Measurements from ENCODE around the gene ISY1. TPM values are rescaled to one million over a fixed set of nuclear protein-coding genes. Genes with fewer than 3 reads are reported as not detected.
"Not testable (repeated sequence)": the region's sequence is repeated elsewhere in the genome, so short reads cannot be mapped to it uniquely, and the experiment has no call there.

The ISY1 gene
- polyA plus RNA-seq, 4 donors, result 11.2 to 27.7 (median 23.8) TPM

GRCh38 chr3:129112308-129113052 lies 48.4 kb downstream of the ISY1 start:
- peaks cover 5 to 14% (median 12%) of the 10 kb centered on the region in 3 donors for H3K4me1 ChIP-seq (ENCODE audit: control insufficient read depth in 3 of 3, insufficient read depth in 2 of 3, low read depth in 1 of 3, low read length in 2 of 3)
- no peak for FAIRE-seq
- no peaks in the 10 kb centered on the region for H3K9me3 ChIP-seq (ENCODE audit: control insufficient read depth in 2 of 2, insufficient read depth in 1 of 2, low read depth in 1 of 2, low read length in 1 of 2)
- DNase-seq, result no peak
- no peak overlapping the region for H3K27ac ChIP-seq (ENCODE audit: low read depth in 1 of 3, low read length in 2 of 3)
- H3K36me3 ChIP-seq (ENCODE audit: control insufficient read depth in 3 of 3, insufficient read depth in 2 of 3, low read depth in 1 of 3, low read length in 3 of 3), result peaks cover 0 to 29% (median 3%) of the 10 kb centered on the region in 3 donors
- no peak overlapping the region for H3K4me3 ChIP-seq (ENCODE audit: low read depth in 1 of 3, low read length in 3 of 3)
- H3K27me3 ChIP-seq (ENCODE audit: control insufficient read depth in 3 of 3, insufficient read depth in 3 of 3, low read length in 3 of 3), result no peaks in the 10 kb centered on the region
- 51 to 75% (median 69%) methylated on average over 3 of the region's 3 CpGs for WGBS, 3 donors

- not testable (repeated sequence) for H3K4me3 ChIP-seq (ENCODE audit: low read depth in 1 of 3, low read length in 3 of 3); FAIRE-seq; H3K27me3 ChIP-seq (ENCODE audit: control insufficient read depth in 3 of 3, insufficient read depth in 3 of 3, low read length in 3 of 3); H3K9me3 ChIP-seq (ENCODE audit: control insufficient read depth in 2 of 2, insufficient read depth in 1 of 2, low read depth in 1 of 2, low read length in 1 of 2); H3K27ac ChIP-seq (ENCODE audit: low read depth in 1 of 3, low read length in 2 of 3); H3K4me1 ChIP-seq (ENCODE audit: control insufficient read depth in 3 of 3, insufficient read depth in 2 of 3, low read depth in 1 of 3, low read length in 2 of 3); DNase-seq
- WGBS, 3 donors, result 92 to 96% (median 96%) methylated on average over 10 of the region's 10 CpGs
- peaks cover 0 to 38% (median 3%) of the 10 kb centered on the region in 3 donors for H3K36me3 ChIP-seq (ENCODE audit: control insufficient read depth in 3 of 3, insufficient read depth in 2 of 3, low read depth in 1 of 3, low read length in 3 of 3)
Measured at GRCh38 chr3:129111076-129111780, 49.6 kb downstream of the ISY1 start.

GRCh38 chr3:129107793-129108192 lies 53.1 kb downstream of the ISY1 start:
- FAIRE-seq (no peak), DNase-seq (no peak)
- H3K9me3 ChIP-seq (ENCODE audit: control insufficient read depth in 2 of 2, insufficient read depth in 1 of 2, low read depth in 1 of 2, low read length in 1 of 2), result no peaks in the 10 kb centered on the region
- peaks cover 0 to 45% (median 2%) of the 10 kb centered on the region in 3 donors for H3K36me3 ChIP-seq (ENCODE audit: control insufficient read depth in 3 of 3, insufficient read depth in 2 of 3, low read depth in 1 of 3, low read length in 3 of 3)
- WGBS, 3 donors, result 90 to 91% (median 90%) methylated on average over 8 of the region's 8 CpGs
- no peak overlapping the region for H3K4me3 ChIP-seq (ENCODE audit: low read depth in 1 of 3, low read length in 3 of 3)
- peaks cover 0 to 3% (median 0%) of the 10 kb centered on the region in 3 donors for H3K4me1 ChIP-seq (ENCODE audit: control insufficient read depth in 3 of 3, insufficient read depth in 2 of 3, low read depth in 1 of 3, low read length in 2 of 3)
- H3K27me3 ChIP-seq (ENCODE audit: control insufficient read depth in 3 of 3, insufficient read depth in 3 of 3, low read length in 3 of 3), result no peaks in the 10 kb centered on the region
- no peak overlapping the region for H3K27ac ChIP-seq (ENCODE audit: low read depth in 1 of 3, low read length in 2 of 3)

GRCh38 chr3:129106866-129107565 lies 53.8 kb downstream of the ISY1 start:
- Histone ChIP-seq H3K27me3 (ENCODE audit: control insufficient read depth in 3 of 3, insufficient read depth in 3 of 3, low read length in 3 of 3) (no peaks in the 10 kb centered on the region), H3K36me3 (ENCODE audit: control insufficient read depth in 3 of 3, insufficient read depth in 2 of 3, low read depth in 1 of 3, low read length in 3 of 3) (peaks cover 0 to 46% (median 0%) of the 10 kb centered on the region in 3 donors), H3K27ac (ENCODE audit: low read depth in 1 of 3, low read length in 2 of 3) (no peak overlapping the region), H3K4me1 (ENCODE audit: control insufficient read depth in 3 of 3, insufficient read depth in 2 of 3, low read depth in 1 of 3, low read length in 2 of 3) (peaks cover 0 to 3% (median 0%) of the 10 kb centered on the region in 3 donors), H3K4me3 (ENCODE audit: low read depth in 1 of 3, low read length in 3 of 3) (no peak overlapping the region), H3K9me3 (ENCODE audit: control insufficient read depth in 2 of 2, insufficient read depth in 1 of 2, low read depth in 1 of 2, low read length in 1 of 2) (no peaks in the 10 kb centered on the region)
- DNase-seq (peak in 1 of 2 donors; percentile 20), FAIRE-seq (no peak)
- WGBS, 3 donors, result 66 to 72% (median 66%) methylated on average over 19 of the region's 19 CpGs

- H3K27ac ChIP-seq (ENCODE audit: low read depth in 1 of 3, low read length in 2 of 3), result no peak overlapping the region
- H3K4me1 ChIP-seq (ENCODE audit: control insufficient read depth in 3 of 3, insufficient read depth in 2 of 3, low read depth in 1 of 3, low read length in 2 of 3), result peaks cover 0 to 3% (median 0%) of the 10 kb centered on the region in 3 donors
- no peak overlapping the region for H3K4me3 ChIP-seq (ENCODE audit: low read depth in 1 of 3, low read length in 3 of 3)
- 87 to 93% (median 89%) methylated on average over 5 of the region's 5 CpGs for WGBS, 3 donors
- no peaks in the 10 kb centered on the region for H3K9me3 ChIP-seq (ENCODE audit: control insufficient read depth in 2 of 2, insufficient read depth in 1 of 2, low read depth in 1 of 2, low read length in 1 of 2)
- H3K36me3 ChIP-seq (ENCODE audit: control insufficient read depth in 3 of 3, insufficient read depth in 2 of 3, low read depth in 1 of 3, low read length in 3 of 3), result peaks cover 0 to 53% (median 0%) of the 10 kb centered on the region in 3 donors
- DNase-seq, result no peak
- no peaks in the 10 kb centered on the region for H3K27me3 ChIP-seq (ENCODE audit: control insufficient read depth in 3 of 3, insufficient read depth in 3 of 3, low read length in 3 of 3)
- FAIRE-seq, result no peak
Measured at GRCh38 chr3:129106320-129106719, 54.5 kb downstream of the ISY1 start.

- WGBS, 3 donors, result 88 to 92% (median 88%) methylated on average over 4 of the region's 4 CpGs
- Histone ChIP-seq H3K4me1 (ENCODE audit: control insufficient read depth in 3 of 3, insufficient read depth in 2 of 3, low read depth in 1 of 3, low read length in 2 of 3) (peaks cover 0 to 3% (median 0%) of the 10 kb centered on the region in 3 donors), H3K9me3 (ENCODE audit: control insufficient read depth in 2 of 2, insufficient read depth in 1 of 2, low read depth in 1 of 2, low read length in 1 of 2) (no peaks in the 10 kb centered on the region), H3K27ac (ENCODE audit: low read depth in 1 of 3, low read length in 2 of 3) (no peak overlapping the region), H3K36me3 (ENCODE audit: control insufficient read depth in 3 of 3, insufficient read depth in 2 of 3, low read depth in 1 of 3, low read length in 3 of 3) (peaks cover 0 to 50% (median 0%) of the 10 kb centered on the region in 3 donors), H3K27me3 (ENCODE audit: control insufficient read depth in 3 of 3, insufficient read depth in 3 of 3, low read length in 3 of 3) (no peaks in the 10 kb centered on the region), H3K4me3 (ENCODE audit: low read depth in 1 of 3, low read length in 3 of 3) (no peak overlapping the region)
- DNase-seq (no peak), FAIRE-seq (no peak)
Measured at GRCh38 chr3:129105862-129106261, 55.0 kb downstream of the ISY1 start.

GRCh38 chr3:129104498-129105079 lies 56.3 kb downstream of the ISY1 start:
- 91 to 97% (median 94%) methylated on average over 6 of the region's 6 CpGs for WGBS, 3 donors
- no peak for DNase-seq
- no peak overlapping the region for H3K4me3 ChIP-seq (ENCODE audit: low read depth in 1 of 3, low read length in 3 of 3)
- no peak overlapping the region for H3K27ac ChIP-seq (ENCODE audit: low read depth in 1 of 3, low read length in 2 of 3)
- no peaks in the 10 kb centered on the region for H3K9me3 ChIP-seq (ENCODE audit: control insufficient read depth in 2 of 2, insufficient read depth in 1 of 2, low read depth in 1 of 2, low read length in 1 of 2)
- H3K4me1 ChIP-seq (ENCODE audit: control insufficient read depth in 3 of 3, insufficient read depth in 2 of 3, low read depth in 1 of 3, low read length in 2 of 3), result no peaks in the 10 kb centered on the region
- no peaks in the 10 kb centered on the region for H3K27me3 ChIP-seq (ENCODE audit: control insufficient read depth in 3 of 3, insufficient read depth in 3 of 3, low read length in 3 of 3)
- no peak for FAIRE-seq
- peaks cover 0 to 42% (median 0%) of the 10 kb centered on the region in 3 donors for H3K36me3 ChIP-seq (ENCODE audit: control insufficient read depth in 3 of 3, insufficient read depth in 2 of 3, low read depth in 1 of 3, low read length in 3 of 3)

- no peaks in the 10 kb centered on the region for H3K9me3 ChIP-seq (ENCODE audit: control insufficient read depth in 2 of 2, insufficient read depth in 1 of 2, low read depth in 1 of 2, low read length in 1 of 2)
- no peak overlapping the region for H3K4me3 ChIP-seq (ENCODE audit: low read depth in 1 of 3, low read length in 3 of 3)
- H3K27ac ChIP-seq (ENCODE audit: low read depth in 1 of 3, low read length in 2 of 3), result no peak overlapping the region
- peaks cover 0 to 42% (median 0%) of the 10 kb centered on the region in 3 donors for H3K36me3 ChIP-seq (ENCODE audit: control insufficient read depth in 3 of 3, insufficient read depth in 2 of 3, low read depth in 1 of 3, low read length in 3 of 3)
- DNase-seq, result no peak
- H3K27me3 ChIP-seq (ENCODE audit: control insufficient read depth in 3 of 3, insufficient read depth in 3 of 3, low read length in 3 of 3), result no peaks in the 10 kb centered on the region
- FAIRE-seq, result no peak
- 95 to 99% (median 98%) methylated on average over 6 of the region's 6 CpGs for WGBS, 3 donors
- no peaks in the 10 kb centered on the region for H3K4me1 ChIP-seq (ENCODE audit: control insufficient read depth in 3 of 3, insufficient read depth in 2 of 3, low read depth in 1 of 3, low read length in 2 of 3)
Measured at GRCh38 chr3:129104051-129104450, 56.8 kb downstream of the ISY1 start.

All from small intestine (tissue), 7 donors.